ENCODE results near the gene EFNA1.

The EFNA1 gene, protein sequence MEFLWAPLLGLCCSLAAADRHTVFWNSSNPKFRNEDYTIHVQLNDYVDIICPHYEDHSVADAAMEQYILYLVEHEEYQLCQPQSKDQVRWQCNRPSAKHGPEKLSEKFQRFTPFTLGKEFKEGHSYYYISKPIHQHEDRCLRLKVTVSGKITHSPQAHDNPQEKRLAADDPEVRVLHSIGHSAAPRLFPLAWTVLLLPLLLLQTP

DNA sequence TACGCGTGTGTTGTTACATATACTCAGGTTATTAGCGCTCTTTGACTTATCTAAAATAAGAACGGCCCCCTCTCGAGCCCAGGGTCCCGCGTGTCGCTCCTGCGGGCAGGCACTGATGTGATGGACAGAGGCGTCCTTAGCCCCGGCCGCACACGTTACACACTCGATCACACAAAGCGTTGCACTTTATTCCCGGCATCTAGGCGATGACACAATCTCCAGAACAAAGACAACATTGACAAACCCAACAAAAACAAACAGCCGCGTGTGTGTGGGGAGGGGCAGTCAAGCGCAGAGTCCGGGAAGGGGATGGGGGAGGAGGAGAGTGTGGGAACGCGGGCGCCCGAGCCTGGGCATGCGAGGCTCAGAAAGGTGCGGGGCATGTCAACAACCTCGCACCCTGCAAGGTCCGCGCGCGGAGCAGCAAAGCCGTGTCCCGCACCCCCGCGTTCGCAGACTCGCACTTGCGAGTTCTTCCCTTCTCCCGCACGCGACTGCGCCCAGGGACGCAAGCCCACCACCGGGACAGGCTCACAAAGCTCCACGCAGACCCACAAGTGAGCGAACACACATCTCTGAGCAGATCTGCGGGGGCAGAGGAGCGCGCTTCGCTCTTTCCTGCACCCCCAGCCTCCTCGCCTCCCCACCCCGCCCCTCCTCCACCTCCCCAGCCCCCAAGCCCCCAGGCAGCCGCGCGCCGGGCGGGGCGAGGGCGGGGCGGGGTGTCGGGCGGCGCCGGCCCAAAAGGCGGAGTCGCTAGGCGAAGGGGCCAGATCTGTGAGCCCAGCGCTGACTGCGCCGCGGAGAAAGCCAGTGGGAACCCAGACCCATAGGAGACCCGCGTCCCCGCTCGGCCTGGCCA, at the start of gene EFNA1:
Gene EFNA1 (plus strand): TSS at position 772 of the 862 bp plus-strand sequence. CDS start 102 bp downstream, outside the sequence.
- DNase-seq = peak in 1 of 2 experiments; percentile 41

DNA sequence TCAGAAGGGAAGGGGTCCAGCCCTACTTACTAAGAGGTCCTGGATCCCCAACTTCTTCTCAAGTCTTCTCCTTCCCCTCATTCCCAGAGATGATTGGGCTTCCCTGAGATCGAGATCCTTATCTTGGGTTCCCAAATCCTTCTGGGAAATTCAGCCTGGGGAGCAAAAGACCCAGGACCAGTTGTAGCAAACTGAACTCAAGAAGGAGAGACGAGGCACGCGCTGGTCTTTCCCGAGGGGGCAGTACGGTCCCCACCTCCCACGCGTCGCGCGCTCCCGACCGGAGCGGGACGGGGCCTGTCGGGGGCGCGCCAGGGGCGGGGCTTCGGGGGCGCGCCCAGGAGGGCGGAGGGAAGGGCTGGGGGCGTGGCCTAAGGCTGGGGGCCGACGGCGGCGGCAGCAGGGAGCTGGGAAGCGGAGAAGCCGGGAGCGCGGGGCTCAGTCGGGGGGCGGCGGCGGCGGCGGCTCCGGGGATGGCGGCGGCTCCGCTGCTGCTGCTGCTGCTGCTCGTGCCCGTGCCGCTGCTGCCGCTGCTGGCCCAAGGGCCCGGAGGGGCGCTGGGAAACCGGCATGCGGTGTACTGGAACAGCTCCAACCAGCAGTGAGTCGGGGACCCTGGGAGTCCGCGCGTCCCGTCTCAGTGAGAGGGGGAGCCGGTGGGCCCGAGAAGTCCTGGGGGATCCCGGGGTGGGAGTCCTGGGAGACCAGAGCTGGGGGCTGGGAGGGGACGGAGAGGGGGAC, 49.0 kb upstream of the EFNA1 start, which contains the start of gene EFNA3:
Gene EFNA3 (plus strand): TSS at position 369 of the 741 bp plus-strand sequence. CDS start 105 bp downstream, at position 474.
- DNase-seq = no peak

DNA sequence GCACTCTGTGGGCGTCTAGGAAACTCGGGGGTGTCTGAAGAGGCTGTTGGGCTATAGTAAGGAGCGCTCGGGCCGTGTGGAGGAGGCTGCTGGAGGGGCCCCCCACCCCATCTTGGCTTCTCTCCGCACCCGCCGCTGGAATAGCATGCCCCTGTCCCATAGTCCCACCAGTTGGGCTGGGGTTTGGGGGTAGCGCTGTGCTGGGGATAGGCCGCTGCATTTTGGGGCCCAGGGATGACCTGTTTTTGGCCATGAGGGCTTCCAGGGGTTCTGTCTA, 48.5 kb upstream of the EFNA1 start:
- DNase-seq = no peak

DNA sequence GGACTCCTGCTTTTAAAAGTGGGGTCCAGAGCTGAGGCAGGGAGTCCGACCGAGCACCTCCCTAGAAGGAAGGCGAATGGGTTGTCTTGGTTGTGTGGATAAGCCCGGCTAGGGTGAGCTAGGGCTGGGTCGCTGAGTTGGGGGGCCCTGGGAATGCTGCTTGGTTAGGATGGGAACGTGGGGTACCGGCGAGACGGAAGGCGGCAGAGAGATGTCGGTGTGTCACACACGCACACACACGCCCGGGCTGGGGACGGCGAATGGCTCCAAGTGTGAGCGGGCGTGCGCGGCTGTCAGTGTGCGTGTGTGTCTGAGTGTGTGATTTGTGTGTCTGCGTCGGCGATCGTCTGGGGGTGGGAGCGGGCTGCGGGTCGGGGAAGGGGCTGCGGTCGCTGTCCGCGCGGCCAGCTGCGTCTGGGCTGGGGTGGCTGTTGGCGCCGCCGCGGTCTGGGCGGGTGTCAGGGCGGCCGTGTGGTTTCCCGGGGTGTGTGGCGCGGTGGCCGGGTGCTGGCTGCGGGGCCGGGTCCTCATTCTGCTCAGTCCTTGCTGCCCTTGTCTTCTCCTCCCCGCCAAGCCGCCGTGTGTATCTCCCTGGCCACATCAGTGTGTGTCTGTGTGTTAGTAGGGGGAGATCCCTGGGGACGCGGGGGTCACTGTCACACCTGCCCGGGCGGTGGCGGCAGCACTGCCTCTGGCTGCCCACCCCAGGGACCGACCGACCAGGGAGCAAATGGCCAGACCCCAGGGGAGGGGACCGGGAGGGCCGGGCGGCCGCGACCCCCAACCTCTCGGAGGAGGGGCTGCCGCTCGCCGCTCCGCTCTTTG, 48.0 kb upstream of the EFNA1 start:
- DNase-seq = no peak

DNA sequence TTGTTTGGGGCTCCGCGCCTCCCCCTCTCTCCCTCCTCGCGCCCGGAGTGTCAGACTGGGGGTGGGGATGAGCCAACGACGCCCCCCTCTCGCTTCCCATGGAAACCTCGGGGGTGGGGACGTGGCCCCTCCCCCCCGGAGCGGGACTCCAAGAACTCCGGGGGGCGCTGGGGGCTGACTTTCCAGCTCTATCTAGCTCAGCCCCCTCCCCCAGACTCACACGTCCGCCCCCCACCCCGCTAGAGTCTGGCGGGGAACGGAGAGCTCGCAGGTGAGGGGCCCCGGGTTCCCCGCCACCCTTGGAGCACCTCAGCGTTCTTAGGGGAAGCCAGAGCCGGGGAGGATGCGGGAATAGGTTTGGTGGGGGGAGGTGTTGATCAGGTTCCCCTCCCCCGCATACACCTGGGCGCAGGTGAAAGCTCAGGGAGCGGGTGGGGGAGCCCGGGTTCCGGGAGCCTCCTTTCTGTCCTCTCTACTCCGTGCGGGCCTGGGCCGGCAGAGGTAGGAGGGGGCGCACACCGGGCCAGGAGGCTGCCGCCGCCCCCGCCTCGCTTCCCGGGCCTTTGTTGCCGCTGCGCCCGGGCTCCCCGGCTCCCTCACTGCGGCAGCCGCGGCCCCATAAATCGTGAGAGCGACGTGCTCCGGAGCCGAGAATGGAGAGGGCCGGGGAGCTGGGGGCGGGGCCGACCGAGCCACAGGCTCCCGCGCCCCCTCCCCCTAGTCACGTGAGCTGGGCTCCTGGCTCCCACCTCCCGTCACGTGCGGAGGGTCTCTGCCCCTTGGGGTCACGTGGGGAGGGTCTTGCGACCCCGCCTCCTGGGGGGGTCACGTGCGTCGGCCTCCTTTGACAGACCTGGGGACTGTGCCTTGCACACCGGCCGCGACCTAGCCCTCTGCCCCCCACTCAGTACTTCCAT, 47.1 kb upstream of the EFNA1 start:
- no peak for DNase-seq

GRCh38 chr1:155081472-155082300, 46.0 kb upstream of the EFNA1 start:
- DNase-seq = no peak

DNA sequence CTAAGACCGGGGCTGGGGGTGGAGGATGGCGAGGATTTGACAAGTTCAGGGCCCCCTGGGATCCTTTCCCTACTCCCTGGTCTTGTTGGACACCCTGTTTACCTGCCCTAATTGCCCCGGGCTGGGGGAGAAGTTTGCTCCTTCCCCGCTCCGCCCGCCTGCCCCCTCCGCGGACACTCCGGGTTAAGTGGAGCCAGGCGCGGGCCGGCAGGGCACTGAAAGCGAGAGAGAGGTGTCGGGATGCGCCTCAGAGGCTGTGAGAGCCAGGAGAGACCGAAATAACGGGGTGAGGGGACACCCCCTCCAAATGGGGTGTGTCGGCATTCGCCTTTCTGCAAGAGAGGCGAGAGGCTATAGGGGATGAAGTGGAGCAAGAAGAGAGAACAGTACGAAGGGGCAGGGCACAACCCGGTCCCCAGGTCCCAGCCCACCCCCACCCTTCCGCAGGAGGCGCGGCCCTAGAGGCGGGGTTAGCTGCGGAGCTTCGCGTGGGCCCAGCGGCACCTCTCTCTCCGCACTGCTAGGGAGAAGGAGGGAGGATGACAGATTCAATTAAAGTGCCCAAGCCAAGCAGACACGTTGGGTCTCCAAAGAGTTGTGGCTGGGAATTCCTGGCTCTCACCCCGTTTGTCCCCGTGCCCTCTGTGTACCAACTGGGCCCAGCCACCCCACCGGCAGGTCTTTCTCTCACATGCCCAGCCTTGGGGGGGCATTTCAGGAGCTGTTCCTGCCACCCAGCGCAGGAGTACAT, 45.2 kb upstream of the EFNA1 start:
- DNase-seq = no peak

- no peak for DNase-seq
Observed at GRCh38 chr1:155083052-155083541, 44.6 kb upstream of the EFNA1 start.

GRCh38 chr1:155083865-155084721, 43.6 kb upstream of the EFNA1 start:
- DNase-seq = no peak

- DNase-seq = peak; percentile 71 to 92
Observed at GRCh38 chr1:155084722-155085503, 42.8 kb upstream of the EFNA1 start.

DNA sequence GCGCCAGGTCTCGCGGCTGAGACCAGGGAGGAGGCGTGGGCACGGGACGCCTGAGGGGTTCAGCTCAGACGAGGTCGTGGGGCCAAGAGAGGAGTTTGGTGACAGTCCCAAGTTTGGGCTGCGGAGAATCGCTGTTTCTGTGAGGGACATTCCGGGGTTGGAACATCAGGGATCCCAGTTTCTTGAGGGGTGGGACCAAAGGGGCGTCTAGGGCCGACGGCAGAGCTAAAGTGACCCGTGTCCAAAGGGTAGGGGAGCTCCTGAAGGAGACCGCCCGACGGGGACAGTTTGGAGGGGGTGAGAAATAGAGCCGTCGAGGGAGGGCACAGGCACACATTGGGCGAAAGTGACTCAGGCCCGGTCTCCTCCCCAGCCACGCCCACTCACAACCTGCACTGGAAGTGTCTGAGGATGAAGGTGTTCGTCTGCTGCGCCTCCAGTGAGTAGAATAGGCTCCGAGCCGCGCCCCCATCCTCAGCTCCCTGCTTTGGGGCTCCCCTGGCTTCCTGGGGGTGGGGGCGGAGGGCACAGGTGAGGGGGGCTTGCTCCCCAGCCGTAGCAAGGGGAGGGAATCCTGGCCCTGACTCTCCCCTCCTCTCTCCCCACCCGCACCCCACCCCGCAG, 42.1 kb upstream of the EFNA1 start:
- DNase-seq = no peak

DNA sequence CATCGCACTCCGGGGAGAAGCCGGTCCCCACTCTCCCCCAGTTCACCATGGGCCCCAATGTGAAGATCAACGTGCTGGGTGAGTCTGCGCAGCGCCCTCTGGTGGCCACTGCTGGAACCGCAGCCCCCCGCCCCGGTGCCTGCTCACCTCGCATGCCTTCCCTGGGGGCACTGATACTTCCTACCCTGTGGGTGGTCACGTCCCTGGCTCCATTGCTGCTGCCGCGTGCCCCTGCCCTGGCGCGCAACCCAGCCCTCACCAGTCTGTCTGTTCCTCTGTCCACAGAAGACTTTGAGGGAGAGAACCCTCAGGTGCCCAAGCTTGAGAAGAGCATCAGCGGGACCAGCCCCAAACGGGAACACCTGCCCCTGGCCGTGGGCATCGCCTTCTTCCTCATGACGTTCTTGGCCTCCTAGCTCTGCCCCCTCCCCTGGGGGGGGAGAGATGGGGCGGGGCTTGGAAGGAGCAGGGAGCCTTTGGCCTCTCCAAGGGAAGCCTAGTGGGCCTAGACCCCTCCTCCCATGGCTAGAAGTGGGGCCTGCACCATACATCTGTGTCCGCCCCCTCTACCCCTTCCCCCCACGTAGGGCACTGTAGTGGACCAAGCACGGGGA, 41.4 kb upstream of the EFNA1 start:
- no peak for DNase-seq

DNA sequence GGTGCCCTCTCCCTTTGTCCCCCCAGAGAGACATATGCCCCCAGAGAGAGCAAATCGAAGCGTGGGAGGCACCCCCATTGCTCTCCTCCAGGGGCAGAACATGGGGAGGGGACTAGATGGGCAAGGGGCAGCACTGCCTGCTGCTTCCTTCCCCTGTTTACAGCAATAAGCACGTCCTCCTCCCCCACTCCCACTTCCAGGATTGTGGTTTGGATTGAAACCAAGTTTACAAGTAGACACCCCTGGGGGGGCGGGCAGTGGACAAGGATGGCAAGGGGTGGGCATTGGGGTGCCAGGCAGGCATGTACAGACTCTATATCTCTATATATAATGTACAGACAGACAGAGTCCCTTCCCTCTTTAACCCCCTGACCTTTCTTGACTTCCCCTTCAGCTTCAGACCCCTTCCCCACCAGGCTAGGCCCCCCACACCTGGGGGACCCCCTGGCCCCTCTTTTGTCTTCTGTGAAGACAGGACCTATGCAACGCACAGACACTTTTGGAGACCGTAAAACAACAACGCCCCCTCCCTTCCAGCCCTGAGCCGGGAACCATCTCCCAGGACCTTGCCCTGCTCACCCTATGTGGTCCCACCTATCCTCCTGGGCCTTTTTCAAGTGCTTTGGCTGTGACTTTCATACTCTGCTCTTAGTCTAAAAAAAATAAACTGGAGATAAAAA, 40.7 kb upstream of the EFNA1 start:
- no peak for DNase-seq

GRCh38 chr1:155091071-155092051, 36.3 kb upstream of the EFNA1 start:
- no peak for DNase-seq

- DNase-seq = no peak
Observed at GRCh38 chr1:155092131-155092530, 35.5 kb upstream of the EFNA1 start.
